Activated CD4-positive, alpha-beta T cell treated with anti-CD3 and anti-CD28 coated beads for 4 hours (primary cell): ENCODE data around the gene JAKMIP1.
"Not testable (repeated sequence)": the region's sequence is repeated elsewhere in the genome, so short reads cannot be mapped to it uniquely, and the experiment has no call there.

Source experiments
- DNase-seq, 2 donors: peaks; one replicate each; pipeline ENCODE4 v3.0.0-alpha.2; 2020

Gene JAKMIP1

DNA sequence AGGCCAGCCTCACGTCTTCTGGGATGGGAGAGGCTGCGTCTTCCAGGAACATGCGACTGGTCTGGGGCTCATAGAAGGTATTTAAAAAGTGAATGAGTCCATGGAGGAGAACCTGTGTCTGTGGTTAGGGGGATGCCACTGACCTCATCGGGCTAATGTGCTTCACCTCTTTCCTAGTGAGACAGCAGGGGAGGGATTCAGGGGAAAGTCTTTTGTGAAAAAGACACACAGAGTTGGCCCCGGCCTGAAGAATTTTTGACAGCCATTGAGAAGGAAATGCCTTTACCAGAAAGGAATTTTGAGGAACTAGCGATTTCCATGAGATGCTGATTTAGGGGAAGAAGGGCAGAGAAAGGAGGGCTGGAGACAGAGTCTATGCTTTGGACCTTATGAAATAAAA lies 171.1 kb downstream of the JAKMIP1 start:
- DNase-seq: no peak

DNA sequence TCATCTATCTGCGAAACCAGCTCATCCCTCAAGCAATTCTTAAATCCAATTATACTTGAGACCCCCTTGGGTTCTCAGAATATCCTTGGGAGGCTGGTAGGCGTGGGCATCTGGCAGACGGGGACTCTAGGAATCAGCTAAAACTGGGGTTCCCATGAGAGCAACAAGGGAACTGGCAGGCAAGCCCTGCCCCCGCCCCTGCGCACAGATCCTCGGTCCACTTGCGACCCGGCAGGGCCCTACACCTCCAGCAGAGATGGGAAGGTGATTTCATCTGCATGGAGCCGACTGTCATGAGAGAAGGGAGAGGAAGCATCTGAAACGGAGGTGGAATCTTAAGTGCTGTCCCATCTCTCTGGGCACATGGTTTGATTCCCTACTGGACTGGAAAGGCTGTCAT lies 172.2 kb downstream of the JAKMIP1 start:
- DNase-seq: no peak

DNA sequence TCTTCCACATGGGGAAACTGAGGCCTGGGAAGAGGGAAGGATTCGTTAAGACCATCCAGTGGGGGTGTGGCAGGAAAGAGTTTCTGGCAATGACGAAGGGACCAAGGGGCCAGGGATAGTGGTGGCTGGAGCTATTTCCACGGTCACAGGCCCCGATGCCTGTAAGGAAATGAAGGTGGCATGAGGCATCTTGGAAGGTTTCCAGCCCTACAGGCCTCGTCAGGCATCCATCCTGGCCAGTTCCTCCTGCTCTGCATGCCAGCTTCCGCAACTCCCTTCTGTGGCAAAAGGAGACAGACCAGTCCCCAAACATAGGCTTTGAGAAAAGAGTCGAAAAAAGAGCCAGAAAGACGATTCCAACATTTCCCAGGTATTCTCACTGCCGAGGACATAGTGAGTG lies 173.0 kb downstream of the JAKMIP1 start:
- DNase-seq: no peak

DNA sequence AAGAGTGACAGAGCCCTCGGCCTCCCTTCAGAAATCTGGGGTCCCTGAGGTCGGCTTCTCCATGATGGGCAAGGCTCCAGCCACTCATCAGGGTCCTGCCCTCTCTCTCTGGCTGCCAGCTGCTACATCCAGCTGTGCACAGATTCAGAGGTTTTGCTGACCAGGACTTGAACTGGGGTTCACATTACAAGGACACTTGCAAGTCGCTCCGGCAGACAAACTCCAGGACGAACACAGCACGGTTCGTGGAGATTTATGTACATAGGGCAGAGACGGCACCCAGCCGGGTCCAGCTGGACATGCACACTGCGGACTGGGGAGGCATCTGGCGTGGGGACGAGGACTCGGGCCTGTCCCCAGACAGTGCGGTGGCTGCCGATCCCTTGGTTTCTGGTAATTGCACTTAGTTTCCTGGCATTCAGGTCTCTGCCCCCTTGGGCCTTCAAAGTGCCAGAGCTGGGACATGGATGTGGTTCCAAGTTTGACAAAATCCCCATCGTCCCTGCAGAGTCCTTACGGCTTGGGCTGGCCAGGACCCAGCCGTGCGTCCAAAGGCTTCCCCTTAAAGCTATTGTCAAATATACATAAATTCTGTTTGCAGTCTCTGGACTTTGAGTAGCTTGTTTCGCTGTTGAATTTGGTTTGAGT lies 175.9 kb downstream of the JAKMIP1 start:
- no peak for DNase-seq

DNA sequence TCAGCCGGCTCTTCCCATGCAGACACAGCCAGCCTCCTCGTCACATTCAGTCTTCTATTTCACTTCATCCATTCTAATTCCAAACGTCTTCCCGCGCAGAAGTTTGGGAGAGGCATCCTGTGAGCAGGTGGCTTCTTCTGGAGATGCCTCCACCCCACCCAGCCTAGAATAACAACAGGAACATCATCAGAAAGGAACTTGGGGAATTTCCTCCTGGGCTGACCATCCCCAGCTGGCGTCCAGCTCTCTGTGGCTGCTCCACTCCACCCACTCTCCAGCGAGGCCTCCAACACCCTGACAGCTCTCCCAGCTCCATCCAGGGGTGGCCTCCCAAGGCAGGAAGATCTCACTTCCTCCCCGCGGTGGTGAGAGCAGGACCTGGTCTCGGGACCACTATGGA lies 176.6 kb downstream of the JAKMIP1 start:
- no peak for DNase-seq

DNA sequence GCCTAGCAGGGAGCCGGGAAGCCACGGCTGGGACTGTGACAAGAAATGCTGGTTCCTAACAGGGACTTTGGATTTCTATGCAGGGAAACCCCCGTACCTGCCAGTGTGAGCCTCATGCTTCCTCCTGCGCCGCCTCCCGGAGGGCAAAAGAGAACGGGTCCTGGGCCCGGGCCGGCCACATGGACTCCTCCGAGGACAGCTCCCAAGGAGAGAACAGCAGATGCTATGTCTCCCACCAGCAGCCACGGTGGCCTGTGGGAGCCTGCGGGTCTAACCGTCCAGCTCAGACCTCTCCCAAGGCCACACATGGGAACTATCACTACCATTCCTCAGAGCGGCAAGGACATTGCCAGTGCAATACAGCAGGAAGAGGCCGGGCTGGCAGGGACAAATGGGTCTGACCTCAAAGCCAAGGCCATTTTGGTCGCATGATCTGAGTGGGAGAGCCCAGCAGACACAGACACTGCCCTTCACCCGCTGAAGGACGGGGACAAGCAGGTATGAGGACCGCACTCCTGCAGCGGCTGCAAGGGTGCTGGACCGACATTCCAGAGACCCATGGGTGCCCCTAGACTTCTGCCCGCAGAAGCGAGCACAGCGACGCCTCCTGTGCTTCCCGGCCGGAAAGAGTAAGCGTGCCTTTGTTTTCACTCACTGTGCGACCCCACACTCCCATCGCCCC lies 177.6 kb downstream of the JAKMIP1 start:
- DNase-seq: no peak

DNA sequence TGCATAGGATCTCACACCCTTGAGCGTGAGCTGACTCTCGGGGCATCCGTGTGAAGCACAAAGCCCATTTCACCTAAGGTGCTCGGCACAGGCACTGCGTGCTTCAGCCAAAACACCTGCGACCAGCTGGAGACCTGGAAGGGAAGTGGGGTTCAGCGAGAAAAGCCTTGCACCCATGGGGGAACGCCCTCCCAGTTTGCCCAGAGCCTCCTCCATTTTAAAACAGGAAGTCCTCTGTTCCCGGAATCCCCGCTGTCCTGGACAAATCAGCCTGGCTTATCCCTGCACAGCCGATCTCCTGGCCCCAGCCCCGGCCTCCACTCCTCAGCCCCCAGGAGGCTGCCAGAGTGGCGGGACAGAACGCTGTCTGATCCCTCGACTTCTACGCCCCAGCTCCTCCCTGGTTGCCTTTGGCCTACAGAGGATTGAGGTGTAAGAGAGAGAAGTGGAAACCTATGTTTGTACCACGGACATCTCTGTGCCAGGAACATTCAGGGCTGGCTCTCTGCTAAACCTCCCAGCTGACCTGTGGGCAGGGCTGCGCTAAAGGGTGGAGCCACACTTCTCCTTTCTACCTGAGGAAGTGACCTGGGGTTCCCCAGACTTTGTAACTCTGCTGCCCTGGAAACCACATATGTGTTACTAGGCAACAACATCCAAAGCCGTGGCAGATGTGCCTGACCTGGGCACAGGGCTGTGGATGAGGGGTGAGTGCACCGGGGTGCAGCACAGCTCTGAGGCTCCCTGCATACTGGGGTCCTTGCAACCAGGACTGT lies 178.3 kb downstream of the JAKMIP1 start:
- no peak for DNase-seq

DNA sequence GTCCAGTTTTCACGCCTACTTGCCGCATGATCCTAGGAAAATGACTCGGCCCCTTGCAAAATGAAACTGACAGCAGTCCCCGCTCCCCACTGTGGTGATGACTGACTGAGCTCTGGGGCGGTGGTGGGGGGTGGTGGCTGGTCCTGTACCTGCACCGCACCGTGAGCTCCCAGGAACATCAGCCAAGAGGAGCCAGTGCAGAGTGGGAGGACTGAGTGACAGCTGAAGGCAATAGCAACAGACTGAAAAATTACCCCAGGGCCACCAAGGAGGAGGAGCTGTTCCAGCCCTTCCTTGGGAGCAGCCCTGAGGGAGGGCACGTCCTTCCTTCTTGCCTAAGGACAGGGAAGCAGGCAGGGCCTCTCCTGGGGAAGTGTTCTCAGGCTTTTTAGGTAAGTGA lies 179.7 kb downstream of the JAKMIP1 start:
- DNase-seq: no peak

DNA sequence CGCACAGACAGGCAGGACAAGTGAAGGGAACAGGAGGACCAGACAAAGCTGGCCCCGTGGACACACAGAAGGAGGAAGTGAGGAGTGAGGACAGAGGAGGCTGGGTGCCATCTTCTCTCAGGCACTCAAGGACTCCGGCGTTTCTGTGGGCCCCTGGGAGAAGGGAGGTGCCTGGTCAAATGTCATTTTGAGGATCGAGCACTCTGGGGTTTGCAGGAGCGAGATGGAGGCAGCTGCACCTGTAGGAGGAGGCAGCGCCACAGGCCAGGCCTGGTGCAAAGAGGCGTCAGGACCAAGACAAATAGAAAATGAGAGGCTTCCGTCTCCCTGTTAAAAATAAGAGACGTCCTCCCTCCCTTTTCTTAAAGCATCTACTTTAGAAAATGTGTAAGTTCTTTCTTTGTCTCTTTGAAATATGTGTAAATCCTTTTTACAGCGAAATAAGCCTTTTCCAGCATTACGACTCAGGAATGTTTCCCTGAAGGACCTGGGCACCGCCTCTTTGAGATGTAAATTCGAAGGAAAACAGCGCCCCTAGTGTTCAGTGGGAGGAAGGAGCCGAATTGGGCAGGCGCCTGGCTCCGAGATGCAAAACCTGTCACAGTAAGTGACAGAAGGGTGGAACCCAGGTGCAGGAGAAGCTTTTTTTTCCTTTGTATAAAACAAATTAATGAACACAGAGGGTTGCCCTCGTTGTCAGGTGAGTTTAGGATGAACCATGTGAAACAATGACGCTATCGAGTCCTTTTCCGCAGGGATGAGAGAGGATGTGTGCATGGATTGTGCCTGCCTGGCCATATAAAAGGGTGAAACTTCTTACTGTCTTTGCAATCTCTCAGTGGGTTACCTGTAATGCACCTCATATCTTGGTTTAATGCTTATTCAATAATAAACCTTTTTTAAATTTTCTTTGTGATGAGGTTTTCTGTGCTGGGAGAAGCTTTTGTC lies 180.8 kb downstream of the JAKMIP1 start:
- DNase-seq: peak in 1 of 2 donors; percentile 10

DNA sequence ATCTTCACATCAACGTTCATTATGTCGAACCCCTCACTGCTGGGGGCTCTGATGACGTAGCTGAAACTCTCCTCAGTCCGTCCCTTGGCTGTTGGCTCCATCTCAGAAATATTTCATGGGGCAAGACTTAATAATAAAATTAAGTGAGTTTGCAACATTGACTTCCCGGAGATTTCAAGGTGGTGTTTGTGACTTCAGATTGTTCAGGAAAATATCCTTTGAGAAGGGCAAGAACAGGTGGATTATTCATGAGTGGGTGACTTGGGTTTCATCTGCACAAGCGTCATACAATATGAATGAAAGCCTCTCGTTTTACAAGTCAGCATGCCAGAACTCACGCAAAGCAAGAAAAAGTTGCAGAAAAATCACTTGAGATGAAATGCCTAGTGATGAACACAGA lies 182.0 kb downstream of the JAKMIP1 start, which contains the start of gene C4orf50:
C4orf50 (minus strand) TSS at position 101 of the 400 bp plus-strand sequence.
- DNase-seq: no peak

DNA sequence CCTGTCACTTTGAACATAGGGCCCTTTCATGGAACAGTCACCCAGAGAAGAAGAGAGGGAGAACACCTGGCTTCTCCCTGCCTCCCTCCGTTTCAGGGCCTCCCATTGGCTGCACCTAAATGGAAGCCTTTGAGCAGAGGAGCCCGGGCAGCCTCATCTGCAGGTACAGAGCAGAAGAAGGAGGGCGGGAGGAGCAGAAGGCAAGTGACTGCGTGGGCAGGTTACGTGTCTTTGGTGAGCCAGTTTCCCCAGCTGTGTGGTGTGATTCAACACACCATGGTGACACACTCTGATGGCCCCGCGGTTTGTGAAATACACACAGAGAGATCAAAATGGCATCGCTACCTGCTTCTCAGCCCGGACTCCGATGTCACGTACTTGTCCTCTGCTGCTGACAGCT lies 182.5 kb downstream of the JAKMIP1 start:
- no peak for DNase-seq

DNA sequence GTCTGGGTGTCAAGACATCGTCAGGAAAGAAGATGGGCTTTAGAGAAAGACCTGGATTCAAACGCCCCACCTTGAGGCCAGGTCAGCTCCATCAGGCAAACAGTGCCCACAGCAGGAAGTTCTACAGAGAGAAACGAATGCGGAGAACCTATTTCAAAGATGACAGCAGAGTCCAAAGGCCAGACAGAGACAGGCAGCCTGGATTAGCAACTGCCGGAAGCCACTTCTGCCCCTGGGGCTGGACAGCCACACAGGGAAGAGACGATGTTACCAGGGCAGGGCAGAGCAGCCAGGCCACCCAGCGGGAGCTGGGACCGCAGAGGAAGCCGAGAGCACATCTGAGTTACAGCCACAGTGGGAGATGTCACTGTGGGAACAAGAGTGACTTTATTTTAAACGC lies 183.3 kb downstream of the JAKMIP1 start:
- DNase-seq: no peak

DNA sequence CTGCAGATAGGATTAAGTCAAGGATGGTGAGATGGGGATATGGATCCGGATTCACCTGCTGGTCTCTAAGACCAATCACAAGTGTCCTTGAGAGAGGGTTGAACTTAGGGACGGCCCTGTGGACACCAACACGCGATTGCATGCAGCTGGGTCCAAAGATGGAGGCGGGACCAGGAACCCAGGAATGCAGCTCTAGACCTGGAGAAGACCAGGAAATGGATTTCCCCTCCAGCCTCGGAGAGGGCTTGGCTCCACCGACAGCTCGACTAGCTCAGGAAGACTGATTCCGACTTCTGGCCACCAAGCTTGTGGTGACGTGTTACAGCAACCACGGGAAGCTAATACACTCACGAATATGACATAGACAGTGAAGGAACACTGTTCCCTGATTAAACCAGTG lies 186.8 kb downstream of the JAKMIP1 start:
- DNase-seq: no peak

DNA sequence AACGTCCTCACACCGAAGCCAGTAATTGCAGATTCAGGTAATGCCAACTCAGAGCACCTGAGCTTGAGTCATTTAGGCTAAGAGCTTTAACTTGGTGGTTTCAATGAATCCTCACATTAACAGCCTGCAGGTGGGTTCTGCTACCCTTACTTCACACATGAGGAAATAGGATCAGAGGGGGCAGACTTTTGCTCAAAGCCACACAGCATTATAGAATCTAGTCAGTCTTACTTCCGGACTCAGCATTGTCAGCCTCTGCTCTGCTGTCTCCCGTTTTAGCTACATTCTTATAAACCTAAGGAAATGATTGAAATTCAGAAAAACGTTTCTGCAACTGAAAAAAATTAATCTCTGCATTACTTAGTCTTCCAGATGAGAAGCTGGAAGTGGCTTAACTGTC lies 188.1 kb downstream of the JAKMIP1 start:
- no peak for DNase-seq

DNA sequence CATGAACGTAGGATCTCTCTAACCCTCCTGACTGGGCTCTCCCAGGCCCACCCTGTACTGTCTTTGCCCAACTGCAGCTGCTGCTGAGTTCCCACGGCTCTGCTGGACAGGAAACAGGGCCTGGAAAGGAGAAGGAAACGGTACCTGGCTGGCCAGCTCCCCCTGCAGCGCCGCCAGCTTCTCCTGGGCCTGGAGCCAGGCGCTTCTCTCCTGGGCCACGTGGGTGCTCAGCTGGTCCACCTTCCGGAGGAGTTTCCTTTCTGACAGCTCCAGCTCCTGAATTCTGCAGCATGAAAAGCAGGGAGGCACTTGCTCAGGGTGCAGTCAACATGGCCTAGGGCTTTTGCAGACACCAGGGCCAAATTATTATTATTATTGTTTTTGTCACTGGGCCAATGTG lies 188.7 kb downstream of the JAKMIP1 start:
- no peak for DNase-seq

DNA sequence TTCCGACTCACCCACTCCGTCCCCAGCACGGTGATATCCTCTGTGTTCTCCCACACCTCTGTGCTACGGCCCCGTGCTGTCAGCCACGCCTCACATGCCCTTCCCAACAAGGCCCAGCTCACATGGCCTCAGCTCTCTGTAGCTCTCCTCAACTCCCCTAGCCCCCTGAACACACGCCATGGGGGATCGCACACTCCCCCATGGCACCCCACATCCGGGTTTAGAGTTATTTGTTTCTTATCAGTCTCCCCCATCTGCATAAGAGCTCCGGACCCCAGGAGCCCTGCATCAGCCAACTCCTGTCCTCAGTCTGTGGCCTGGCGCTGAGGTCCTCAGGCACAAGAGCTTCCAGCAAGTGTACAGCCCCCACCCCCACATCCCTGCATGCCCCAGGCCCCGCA lies 189.1 kb downstream of the JAKMIP1 start:
- DNase-seq: no peak

DNA sequence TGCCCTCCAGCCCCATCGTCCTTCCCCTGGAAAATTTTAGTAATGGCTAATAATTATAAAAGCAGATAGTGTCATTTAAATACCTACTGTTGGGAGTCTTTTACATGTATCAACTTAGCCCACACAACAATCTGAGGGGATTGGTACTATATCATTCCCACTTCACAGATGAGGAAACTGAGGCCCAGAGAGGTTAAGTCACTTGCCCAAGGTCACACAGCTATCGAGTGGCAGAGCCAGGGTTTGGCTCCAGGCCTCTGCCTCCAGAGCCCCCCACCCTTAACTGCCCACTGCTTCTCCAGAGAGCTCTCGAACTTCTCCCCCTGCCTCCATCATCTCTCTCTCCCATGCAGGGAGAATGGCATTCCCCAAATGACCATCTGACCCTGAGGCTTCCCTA lies 189.6 kb downstream of the JAKMIP1 start:
- DNase-seq: no peak

DNA sequence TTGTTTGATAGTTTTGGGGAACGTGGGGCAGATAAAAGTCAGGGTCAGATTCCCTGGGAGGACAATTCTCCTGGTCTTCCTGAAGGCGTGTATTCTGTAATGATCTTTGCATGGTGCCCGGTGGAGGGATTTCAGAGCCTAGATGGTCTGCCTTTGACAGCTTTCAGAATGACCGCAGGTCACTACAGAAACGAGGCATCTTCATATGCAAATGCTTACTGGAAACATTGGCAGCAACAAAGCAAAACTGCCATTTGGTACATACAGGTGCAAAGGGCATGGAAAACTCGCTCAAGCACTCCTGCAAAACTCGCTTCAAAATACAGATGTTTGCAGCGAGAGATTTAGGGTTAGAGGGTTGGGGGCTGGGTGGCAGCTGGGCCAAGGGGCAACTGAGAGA lies 190.9 kb downstream of the JAKMIP1 start:
- no peak for DNase-seq

DNA sequence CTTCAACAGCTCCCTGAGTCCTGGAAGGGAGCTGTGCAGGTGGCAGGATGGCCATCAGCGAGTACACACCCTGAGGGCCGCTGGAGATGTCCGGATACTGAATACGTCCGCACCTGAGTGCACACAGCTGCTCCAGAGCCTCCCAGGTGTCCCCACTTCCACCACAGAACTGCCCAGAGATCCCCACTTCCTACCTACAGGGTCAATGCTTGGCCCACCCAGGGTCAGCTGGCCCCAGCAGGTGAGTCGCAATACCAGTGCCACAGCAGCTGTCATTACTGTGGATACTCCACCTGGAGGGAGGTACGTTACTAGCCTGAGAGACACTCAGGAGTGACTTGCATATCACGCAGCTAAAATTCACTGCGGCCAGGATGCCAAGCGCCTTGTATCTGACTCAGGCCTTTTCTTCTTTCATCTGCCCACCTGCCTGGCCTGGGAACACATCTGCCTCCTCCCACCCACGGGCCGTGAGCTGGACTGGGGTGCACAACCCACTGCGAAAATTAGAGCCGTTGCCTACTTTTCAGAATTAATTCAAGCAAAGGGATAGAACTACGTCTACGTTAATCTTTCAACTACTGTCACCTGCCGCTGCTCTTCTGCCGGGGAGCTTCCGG lies 191.5 kb downstream of the JAKMIP1 start:
- DNase-seq: no peak

DNA sequence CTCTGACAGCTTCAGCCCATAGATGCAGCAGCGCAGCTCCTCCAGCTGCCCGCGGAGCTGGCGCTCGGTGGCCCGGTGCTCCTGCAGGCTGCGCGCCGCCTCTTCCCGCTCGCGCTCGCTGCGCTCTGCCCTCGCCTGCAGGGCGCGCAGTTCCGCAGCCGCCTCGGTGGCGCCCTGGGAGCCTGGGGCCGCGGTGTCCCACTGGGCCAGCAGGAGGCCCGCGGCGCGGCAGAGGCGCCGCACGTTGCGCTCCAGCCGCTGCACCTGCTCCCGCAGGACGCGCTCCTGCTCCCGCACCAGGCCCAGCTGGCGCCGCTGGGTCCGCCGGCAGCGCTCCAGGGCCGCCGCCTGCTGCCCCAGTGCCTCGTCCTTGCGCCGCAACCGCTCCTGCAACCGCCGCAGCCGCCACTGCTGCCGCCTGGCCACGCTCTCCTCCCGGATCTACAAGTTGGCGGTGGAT lies 192.2 kb downstream of the JAKMIP1 start:
- no peak for DNase-seq

DNA sequence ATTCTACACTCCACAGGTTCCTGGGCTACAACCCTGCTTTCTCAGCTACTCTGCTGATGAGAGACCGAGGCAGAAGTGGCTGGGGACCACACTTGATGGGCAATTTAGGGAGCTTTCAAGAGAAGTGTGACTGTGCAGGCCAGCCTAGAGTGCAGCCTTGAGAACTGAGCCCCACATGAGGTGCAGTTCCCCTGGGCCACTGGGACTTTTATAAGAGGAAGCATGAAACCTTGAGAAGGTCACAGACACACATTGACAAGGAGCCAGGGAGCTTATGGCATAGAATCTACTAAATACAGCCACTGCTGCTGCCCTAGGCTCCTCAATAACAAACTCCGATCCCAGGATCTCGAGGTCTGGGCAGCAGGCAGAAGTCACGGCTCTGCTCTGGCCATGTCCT lies 195.2 kb downstream of the JAKMIP1 start:
- no peak for DNase-seq

DNA sequence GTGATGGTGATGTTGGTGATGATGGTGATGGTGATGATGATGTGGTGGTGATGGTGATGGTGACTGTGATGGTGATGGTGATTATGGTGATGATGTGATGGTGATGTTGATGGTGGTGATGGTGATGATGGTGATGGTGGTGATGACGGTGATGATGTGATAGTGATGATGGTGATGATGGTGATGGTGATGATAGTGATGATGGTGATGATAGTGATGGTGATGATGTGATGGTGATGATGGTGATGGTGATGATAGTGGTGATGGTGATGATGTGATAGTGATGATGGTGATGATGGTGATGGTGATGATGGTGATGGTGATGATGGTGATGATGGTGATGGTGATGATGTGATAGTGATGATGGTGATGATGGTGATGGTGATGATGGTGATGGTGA lies 196.9 kb downstream of the JAKMIP1 start:
- DNase-seq: not testable (repeated sequence)
